Pancreas (tissue), 10 donors: ENCODE data around the gene ADAMTS9. TPM values are rescaled to one million over a fixed set of nuclear protein-coding genes. Genes with fewer than 3 reads are reported as not detected.
A peak's percentile ranks its signal among the peaks of the same experiment; 100 is the strongest.

ENCODE experiments used
- ATAC-seq, 4 donors: fragments of 200-7000 bp; cut with Tn5 transposase; one replicate each; pipeline versions ENCODE4 v1.8.0 to v1.9.1; 2020; ENCODE audit warnings: mild to moderate bottlenecking in 4 of 4, moderate library complexity in 4 of 4
- DNase-seq, 6 donors: peaks; one replicate each; pipeline ENCODE4 v3.0.0-alpha.2; 2020
- FAIRE-seq: peaks from 2 replicates; lab custom pipeline; 2012; peaks lifted over from hg19 to GRCh38; lab: Jason Lieb, UNC
- H3K27ac ChIP-seq, 4 donors: fragments of 200-600 bp; sonication (generic); 1 replicate in 3 of 4; 2 replicates in 1 of 4; pipeline versions ENCODE4 v1.5.0 to v1.8.0; 2020
- H3K27me3 ChIP-seq, 4 donors: fragments of 200-600 bp; one replicate each; pipeline ENCODE4 v1.8.0; 2021
- H3K36me3 ChIP-seq, 3 donors: fragments of 200-600 bp; sonication (generic) in 1 of 3; one replicate each; pipeline versions ENCODE4 v1.5.0 to v1.8.0; 2020 to 2021
- H3K4me1 ChIP-seq, 3 donors: fragments of 200-600 bp; one replicate each; pipeline ENCODE4 v1.8.0; 2021
- H3K4me3 ChIP-seq, 4 donors: fragments of 200-600 bp; sonication (generic) in 2 of 4; one replicate each; pipeline versions ENCODE4 v1.5.0 to v1.8.0; 2020 to 2021
- H3K9me3 ChIP-seq, 4 donors: fragments of 200-600 bp; one replicate each; pipeline ENCODE4 v1.8.0; 2021
- CTCF ChIP-seq, 4 donors: fragments of 200-600 bp; sonication (generic) in 3 of 4; IDR thresholded peaks; one replicate each; pipeline versions ENCODE4 v1.5.0 to v1.8.0; 2021; ENCODE audit warnings: antibody characterized with exemption in 4 of 4
- WGBS, 2 donors: extraction: QIAGEN DNeasy Blood & Tissue Kit; methylation state at CpG; one replicate each; pipeline ENCODE4 v1.1.7; 2013; 5-methylcytosine and 5-hydroxymethylcytosine counted together
- intact Hi-C, 3 donors: fragments of 100-400 bp; cut with DNase I; formaldehyde crosslinking; loops; one replicate each; pipeline versions ENCODE4 v1.11.1 to v1.14.2; 2022
- polyA plus RNA-seq, 2 donors: library from polyadenylated mRNA; stranded (reverse); fragments of 200-250 nt; gene quantifications; one replicate each; pipeline ENCODE4 v1.2.3, GENCODE V29; 2013
- total RNA-seq, 6 donors: library from RNA; stranded (reverse); fragmentation: NEBNext Ultra II Directional in 4 of 6; extraction: Animal tissue kit (Norgen Biotek cat#: 25700) in 4 of 6; gene quantifications; one replicate each; pipeline versions ENCODE4 v1.2.1 to v1.2.4, GENCODE V29; 2021 to 2023
- donor health status: healthy with polysubstance abuse.
- donor health status: DM: no; HTN: no; CAD: no; lungs with moderate emphysema.
- donor health status: DM: no; HTN: no; CAD: no.
- donor health status: control.
- donor health status: control.
- donor health status: Bipolar disorder and iron deficiency.
- donor health status: DM: yes; HTN: yes; CAD: no.
- donor health status: DM: no; HTN: no; CAD: no.
- donor health status: DM: no; HTN: no; CAD: no.
- donor health status: DM: yes; HTN: yes; CAD: no.

The ADAMTS9 gene
- total and polyA plus RNA-seq, 8 donors, result 11.4 to 34.7 (median 16.2) TPM

- H3K27ac ChIP-seq, result no peak overlapping the region
- no peaks in the 10 kb centered on the region for H3K9me3 ChIP-seq
- no peak for DNase-seq
- ATAC-seq, result no peak
- no peaks in the 10 kb centered on the region for H3K27me3 ChIP-seq
- TF ChIP-seq CTCF (IDR thresholded peaks at IDR 0.05), result no peak
- WGBS, 2 donors, result 97 to 100% methylated on average over 1 of the region's 1 CpG
- FAIRE-seq, result no peak
- no peak overlapping the region for H3K4me3 ChIP-seq
- intact Hi-C loops, result no loop called here
- no peaks in the 10 kb centered on the region for H3K36me3 ChIP-seq
- H3K4me1 ChIP-seq, result no peaks in the 10 kb centered on the region
These were observed 96.2 kb downstream of the ADAMTS9 start for GRCh38 chr3:64591615-64592014.

- Histone ChIP-seq H3K9me3 (no peaks in the 10 kb centered on the region), H3K36me3 (no peaks in the 10 kb centered on the region), H3K4me3 (no peak overlapping the region), H3K27me3 (no peaks in the 10 kb centered on the region), H3K27ac (no peak overlapping the region), H3K4me1 (no peaks in the 10 kb centered on the region)
- DNase-seq (no peak), ATAC-seq (peak in 1 of 4 donors; percentile 40), FAIRE-seq (no peak)
- WGBS, 2 donors, result 50 to 54% methylated on average over 1 of the region's 1 CpG
- intact Hi-C loops, result no loop called here
- TF ChIP-seq CTCF (IDR thresholded peaks at IDR 0.05), result no peak
These were observed 99.4 kb downstream of the ADAMTS9 start for GRCh38 chr3:64588380-64588779.

- Histone ChIP-seq H3K36me3 (no peaks in the 10 kb centered on the region), H3K27ac (no peak overlapping the region), H3K4me1 (no peaks in the 10 kb centered on the region), H3K4me3 (no peak overlapping the region), H3K9me3 (no peaks in the 10 kb centered on the region), H3K27me3 (no peaks in the 10 kb centered on the region)
- TF ChIP-seq CTCF (IDR thresholded peaks at IDR 0.05), result no peak
- WGBS, 2 donors, result 70 to 81% methylated on average over 4 of the region's 4 CpGs
- no peak for ATAC-seq
- FAIRE-seq, result no peak
- no peak for DNase-seq
- intact Hi-C loops, result no loop called here
These were observed 100.8 kb downstream of the ADAMTS9 start for GRCh38 chr3:64586952-64587351.

- Histone ChIP-seq H3K9me3 (no peaks in the 10 kb centered on the region), H3K27ac (no peak overlapping the region), H3K4me3 (no peak overlapping the region), H3K4me1 (peaks cover 0 to 6% (median 0%) of the 10 kb centered on the region in 3 donors), H3K27me3 (no peaks in the 10 kb centered on the region), H3K36me3 (no peaks in the 10 kb centered on the region)
- no peak for DNase-seq
- TF ChIP-seq CTCF (IDR thresholded peaks at IDR 0.05), result no peak
- no peak for FAIRE-seq
- 61 to 71% methylated on average over 1 of the region's 1 CpG for WGBS, 2 donors
- ATAC-seq, result peak in 1 of 4 donors; percentile 22
- intact Hi-C loops, result no loop called here
These were observed 103.6 kb downstream of the ADAMTS9 start for GRCh38 chr3:64584179-64584578.

GRCh38 chr3:64578797-64579196, 109.0 kb downstream of the ADAMTS9 start:
- intact Hi-C loops, result no loop called here
- FAIRE-seq (no peak), ATAC-seq (no peak), DNase-seq (no peak)
- no peaks in the 10 kb centered on the region for H3K9me3 ChIP-seq
- no peak overlapping the region for H3K4me3 ChIP-seq
- TF ChIP-seq CTCF (IDR thresholded peaks at IDR 0.05), result no peak
- H3K27me3 ChIP-seq, result no peaks in the 10 kb centered on the region
- 74 to 79% methylated on average over 3 of the region's 3 CpGs for WGBS, 2 donors
- no peaks in the 10 kb centered on the region for H3K36me3 ChIP-seq
- H3K4me1 ChIP-seq, result peaks cover 0 to 6% (median 0%) of the 10 kb centered on the region in 3 donors
- no peak overlapping the region for H3K27ac ChIP-seq
